ENCODE data around the gene ADAMTS10.

GRCh38 chr19:8615024-8615423 lies 4.5 kb upstream of the ADAMTS10 start:
- TF ChIP-seq POLR2AphosphoS5 (IDR thresholded peaks at IDR 0.05; ENCODE audit: low read depth, low read length) (no peak), CTCF (IDR thresholded peaks at IDR 0.05 in 2 of 3, conservative IDR thresholded peaks at IDR 0.05 in 1 of 3; ENCODE audit: borderline replicate concordance in 1 of 3, insufficient read depth in 1 of 3, low read depth in 2 of 3, low read length in 2 of 3) (no peak)
